ENCODE measurements around the gene ZNF66.
"Not testable (repeated sequence)": the region's sequence is repeated elsewhere in the genome, so short reads cannot be mapped to it uniquely, and the experiment has no call there.

ZNF66 gene

GRCh38 chr19:20776083-20777076 lies at the start of gene ZNF66:
Gene ZNF66 (plus strand): TSS chr19:20776304. CDS start chr19:20776448, 144 bp downstream.
- Mint-ChIP-seq H3K4me3 (peak within 1 kb of the TSS; percentile 95), H3K4me1 (peaks cover 16% of the 10 kb centered on the region), H3K27ac (peak within 1 kb of the TSS; percentile 88), H3K9me3 (no peaks in the 10 kb centered on the region), H3K36me3 (peaks cover 29% of the 10 kb centered on the region), H3K27me3 (no peaks in the 10 kb centered on the region)
- peak; percentile 99 for ATAC-seq

GRCh38 chr19:20750169-20750568 lies 25.9 kb upstream of the ZNF66 start:
- ATAC-seq, H3K4me1 Mint-ChIP-seq, H3K36me3 Mint-ChIP-seq, H3K9me3 Mint-ChIP-seq, H3K27me3 Mint-ChIP-seq, H3K4me3 Mint-ChIP-seq, H3K27ac Mint-ChIP-seq: not testable (repeated sequence)

GRCh38 chr19:20752291-20752690 lies 23.8 kb upstream of the ZNF66 start:
- not testable (repeated sequence) for ATAC-seq, H3K27me3 Mint-ChIP-seq, H3K36me3 Mint-ChIP-seq, H3K4me1 Mint-ChIP-seq, H3K9me3 Mint-ChIP-seq, H3K27ac Mint-ChIP-seq, H3K4me3 Mint-ChIP-seq

GRCh38 chr19:20769225-20769736 lies 6.8 kb upstream of the ZNF66 start:
- not testable (repeated sequence) for ATAC-seq, H3K27ac Mint-ChIP-seq, H3K4me1 Mint-ChIP-seq, H3K4me3 Mint-ChIP-seq, H3K27me3 Mint-ChIP-seq, H3K36me3 Mint-ChIP-seq
- H3K9me3 Mint-ChIP-seq, result peaks cover 13% of the 10 kb centered on the region

GRCh38 chr19:20787786-20788185 lies 11.7 kb downstream of the ZNF66 start:
- no peaks in the 10 kb centered on the region for H3K27me3 Mint-ChIP-seq
- H3K9me3 Mint-ChIP-seq, result peaks cover 10% of the 10 kb centered on the region
- no peak overlapping the region for H3K27ac Mint-ChIP-seq
- ATAC-seq, result peak; percentile 53
- peaks cover 80% of the 10 kb centered on the region for H3K36me3 Mint-ChIP-seq
- no peak overlapping the region for H3K4me3 Mint-ChIP-seq
- H3K4me1 Mint-ChIP-seq, result peaks cover 8% of the 10 kb centered on the region

- ATAC-seq, result no peak
- Mint-ChIP-seq H3K27me3 (no peaks in the 10 kb centered on the region), H3K27ac (no peak overlapping the region), H3K4me1 (peaks cover 8% of the 10 kb centered on the region), H3K9me3 (peaks cover 5% of the 10 kb centered on the region), H3K4me3 (no peak overlapping the region), H3K36me3 (peaks cover 78% of the 10 kb centered on the region)
These were observed 15.7 kb downstream of the ZNF66 start for GRCh38 chr19:20791806-20792205.

GRCh38 chr19:20806311-20807262 lies 30.5 kb downstream of the ZNF66 start:
- Mint-ChIP-seq H3K36me3 (peaks cover 72% of the 10 kb centered on the region), H3K9me3 (peaks cover 31% of the 10 kb centered on the region)
- not testable (repeated sequence) for H3K4me3 Mint-ChIP-seq, H3K27ac Mint-ChIP-seq, H3K4me1 Mint-ChIP-seq, H3K27me3 Mint-ChIP-seq, ATAC-seq

- H3K27me3 Mint-ChIP-seq, result no peaks in the 10 kb centered on the region
- peaks cover 32% of the 10 kb centered on the region for H3K9me3 Mint-ChIP-seq
- no peak overlapping the region for H3K4me3 Mint-ChIP-seq
These were observed 64.3 kb downstream of the ZNF66 start for GRCh38 chr19:20840371-20840770.

More at GRCh38 chr19:20840371-20840770, 64.3 kb downstream of the ZNF66 start:
- Mint-ChIP-seq H3K36me3 (peaks cover 18% of the 10 kb centered on the region), H3K27ac (no peak overlapping the region), H3K4me1 (no peaks in the 10 kb centered on the region)
- no peak for ATAC-seq

Measured in stimulated activated memory B cell treated with anti-CD40 and anti-IgM and Interleukin-4, amounts not matched to agents 10 μg/mL and 1 μg/mL and 100 μg/mL, for 72 hours (primary cell).